ENCODE data around the gene DUS1L.

DUS1L gene

GRCh38 chr17:82022310-82022980 is 43.2 kb downstream of the DUS1L start, which contains the start of gene CENPX:
CENPX (minus strand) TSS chr17:82022878; CDS start chr17:82022861, 17 bp downstream.
- TF ChIP-seq CTCF (IDR thresholded peaks at IDR 0.05; ENCODE audit: low read depth, low read length, poor library complexity, severe bottlenecking): no peak
- no peak for TF ChIP-seq EZH2phosphoT487 (IDR thresholded peaks at IDR 0.05; ENCODE audit: borderline replicate concordance, low read length)
- Histone ChIP-seq H3F3A (ENCODE audit: control insufficient read depth, insufficient read depth) (peaks cover 3% of the 10 kb centered on the region; the same call in 1 of the 2 replicates), H4K20me1 (ENCODE audit: control insufficient read depth, insufficient read depth, low read depth, low read length) (peaks cover 8% of the 10 kb centered on the region; the same call in 1 of the 2 replicates), H3K4me1 (ENCODE audit: control insufficient read depth, low read length) (peaks cover 28% of the 10 kb centered on the region), H3K9me2 (replicated peaks; ENCODE audit: control insufficient read depth, low read length) (no peaks in the 10 kb centered on the region), H3K36me3 (ENCODE audit: control insufficient read depth, low read length) (peaks cover 9% of the 10 kb centered on the region), H3K79me2 (ENCODE audit: control insufficient read depth, low read length) (peaks cover 35% of the 10 kb centered on the region), H3K27me3 (ENCODE audit: control insufficient read depth, low read length) (no peaks in the 10 kb centered on the region), H3K4me2 (ENCODE audit: low read length) (peak within 1 kb of the TSS; percentile 89), H3K9me3 (ENCODE audit: control insufficient read depth, insufficient read depth, low read length) (no peaks in the 10 kb centered on the region), H3K4me3 (ENCODE audit: low read length) (peak within 1 kb of the TSS; percentile 92), H3K27ac (ENCODE audit: low read depth, low read length) (peak within 1 kb of the TSS; percentile 10; the same call in 1 of the 2 replicates)

- no peaks in the 10 kb centered on the region for H3K27me3 ChIP-seq (ENCODE audit: control insufficient read depth, low read length)
- H4K20me1 ChIP-seq (ENCODE audit: control insufficient read depth, insufficient read depth, low read depth, low read length): peaks cover 8% of the 10 kb centered on the region; the same call in 1 of the 2 replicates
- H3K36me3 ChIP-seq (ENCODE audit: control insufficient read depth, low read length): peaks cover 7% of the 10 kb centered on the region
- peaks cover 35% of the 10 kb centered on the region for H3K79me2 ChIP-seq (ENCODE audit: control insufficient read depth, low read length)
- TF ChIP-seq EZH2phosphoT487 (IDR thresholded peaks at IDR 0.05; ENCODE audit: borderline replicate concordance, low read length) (no peak), CTCF (IDR thresholded peaks at IDR 0.05; ENCODE audit: low read depth, low read length, poor library complexity, severe bottlenecking) (no peak)
- peak overlapping the region; percentile 91 for H3K4me3 ChIP-seq (ENCODE audit: low read length)
- peaks cover 3% of the 10 kb centered on the region; the same call in 1 of the 2 replicates for H3F3A ChIP-seq (ENCODE audit: control insufficient read depth, insufficient read depth)
- H3K4me1 ChIP-seq (ENCODE audit: control insufficient read depth, low read length): peaks cover 31% of the 10 kb centered on the region
- H3K4me2 ChIP-seq (ENCODE audit: low read length): peak overlapping the region; percentile 89
- H3K9me3 ChIP-seq (ENCODE audit: control insufficient read depth, insufficient read depth, low read length): no peaks in the 10 kb centered on the region
- H3K27ac ChIP-seq (ENCODE audit: low read depth, low read length): no peak overlapping the region
- no peaks in the 10 kb centered on the region for H3K9me2 ChIP-seq (replicated peaks; ENCODE audit: control insufficient read depth, low read length)
These were observed 43.7 kb downstream of the DUS1L start for GRCh38 chr17:82021900-82022309.

GRCh38 chr17:82021107-82021899 is 44.3 kb downstream of the DUS1L start:
- no peak overlapping the region for H3K27ac ChIP-seq (ENCODE audit: low read depth, low read length)
- peaks cover 7% of the 10 kb centered on the region for H3K36me3 ChIP-seq (ENCODE audit: control insufficient read depth, low read length)
- peaks cover 35% of the 10 kb centered on the region for H3K79me2 ChIP-seq (ENCODE audit: control insufficient read depth, low read length)
- H3K9me2 ChIP-seq (replicated peaks; ENCODE audit: control insufficient read depth, low read length): no peaks in the 10 kb centered on the region
- no peaks in the 10 kb centered on the region for H3K9me3 ChIP-seq (ENCODE audit: control insufficient read depth, insufficient read depth, low read length)
- H3K4me2 ChIP-seq (ENCODE audit: low read length): peak overlapping the region; percentile 89
- peaks cover 31% of the 10 kb centered on the region for H3K4me1 ChIP-seq (ENCODE audit: control insufficient read depth, low read length)
- TF ChIP-seq EZH2phosphoT487 (IDR thresholded peaks at IDR 0.05; ENCODE audit: borderline replicate concordance, low read length) (no peak), CTCF (IDR thresholded peaks at IDR 0.05; ENCODE audit: low read depth, low read length, poor library complexity, severe bottlenecking) (peak; percentile 78)
- no peaks in the 10 kb centered on the region for H3K27me3 ChIP-seq (ENCODE audit: control insufficient read depth, low read length)
- H4K20me1 ChIP-seq (ENCODE audit: control insufficient read depth, insufficient read depth, low read depth, low read length): peaks cover 8% of the 10 kb centered on the region; the same call in 1 of the 2 replicates
- H3F3A ChIP-seq (ENCODE audit: control insufficient read depth, insufficient read depth): peaks cover 3% of the 10 kb centered on the region; the same call in 1 of the 2 replicates
- H3K4me3 ChIP-seq (ENCODE audit: low read length): peak overlapping the region; percentile 91

Measured in DOHH2 (cell line).